Retinal pigment epithelial cell (primary cell): Measurements from ENCODE around the gene HYOU1.
"Not testable (repeated sequence)": the region's sequence is repeated elsewhere in the genome, so short reads cannot be mapped to it uniquely, and the experiment has no call there.

ENCODE experiments used
- DNase-seq: peaks from one replicate; pipeline ENCODE4 v3.0.0-alpha.2; 2010; ENCODE audit warnings: low read depth
- H3K4me3 ChIP-seq: 2 replicates; pipeline ENCODE4 v1.5.1; 2011; ENCODE audit warnings: mild to moderate bottlenecking, low read length, control low read depth, moderate library complexity
- CTCF ChIP-seq: conservative IDR thresholded peaks from 2 replicates; pipeline ENCODE4 v1.5.1; 2011; ENCODE audit warnings: low read depth, low read length, control low read depth, inconsistent platforms

HYOU1 gene

GRCh38 chr11:119024430-119025098 is 32.4 kb downstream of the HYOU1 start:
- TF ChIP-seq CTCF: no peak
- no peak overlapping the region for H3K4me3 ChIP-seq
- DNase-seq: no peak

DNA sequence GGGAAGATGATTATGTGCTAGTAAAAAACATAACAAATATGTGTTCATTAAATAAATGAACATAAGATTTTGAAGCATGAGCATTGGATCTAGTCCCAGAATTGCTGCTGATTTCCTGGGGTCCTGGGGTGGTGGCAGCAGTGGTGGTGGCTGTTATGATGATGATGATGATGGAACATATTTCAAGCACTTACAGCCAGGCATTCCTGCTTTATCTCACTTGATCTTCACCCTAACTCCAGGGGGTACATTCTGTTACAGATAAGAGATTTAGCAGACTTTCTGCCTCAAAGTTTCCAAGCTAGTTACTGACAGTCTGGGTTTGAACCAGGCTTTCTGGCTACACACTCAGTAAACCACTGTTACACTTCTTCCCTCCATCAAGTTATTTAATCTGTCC is 33.3 kb downstream of the HYOU1 start:
- DNase-seq: no peak
- H3K4me3 ChIP-seq: no peak overlapping the region
- TF ChIP-seq CTCF: no peak

GRCh38 chr11:119021631-119022030 is 35.4 kb downstream of the HYOU1 start:
- no peak overlapping the region for H3K4me3 ChIP-seq
- no peak for TF ChIP-seq CTCF
- no peak for DNase-seq

DNA sequence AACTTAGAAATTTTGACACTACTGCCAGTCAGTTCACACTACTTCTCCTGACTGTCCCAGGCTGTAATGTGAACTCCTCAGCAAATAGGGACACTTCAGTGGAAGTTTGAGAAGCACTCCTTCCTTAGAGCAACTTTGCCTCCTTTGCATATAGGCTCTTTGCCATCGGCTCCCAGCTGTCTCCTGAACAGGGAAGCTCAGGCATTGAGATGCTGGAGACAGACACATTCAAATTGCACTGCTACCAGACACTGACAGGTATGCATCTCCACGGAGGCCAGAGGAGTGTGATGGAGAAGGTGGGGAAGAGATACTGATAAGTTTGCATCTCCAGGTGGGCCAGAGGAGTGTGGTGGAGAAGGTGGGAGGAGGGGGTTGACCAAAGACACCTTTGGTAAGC is 37.0 kb downstream of the HYOU1 start:
- no peak for TF ChIP-seq CTCF
- H3K4me3 ChIP-seq: peak overlapping the region; percentile 97
- no peak for DNase-seq

- no peak for TF ChIP-seq CTCF
- H3K4me3 ChIP-seq: peak within 1 kb of the TSS; percentile 97
Measured at GRCh38 chr11:119018074-119018938, 38.7 kb downstream of the HYOU1 start, which contains the start of the genes RPS25 and TRAPPC4. Gene RPS25, minus strand, starts transcription at chr11:119018343. Its CDS starts 59 bp downstream, at chr11:119018284. Gene TRAPPC4, plus strand, starts transcription at chr11:119018766. Its CDS starts 30 bp downstream, at chr11:119018796.

GRCh38 chr11:119017377-119017776 is 39.6 kb downstream of the HYOU1 start:
- H3K4me3 ChIP-seq: peak overlapping the region; percentile 97
- not testable (repeated sequence) for DNase-seq

More at GRCh38 chr11:119018074-119018938, 38.7 kb downstream of the HYOU1 start, which contains the start of the genes RPS25 and TRAPPC4:
- peak; percentile 86 for DNase-seq

DNA sequence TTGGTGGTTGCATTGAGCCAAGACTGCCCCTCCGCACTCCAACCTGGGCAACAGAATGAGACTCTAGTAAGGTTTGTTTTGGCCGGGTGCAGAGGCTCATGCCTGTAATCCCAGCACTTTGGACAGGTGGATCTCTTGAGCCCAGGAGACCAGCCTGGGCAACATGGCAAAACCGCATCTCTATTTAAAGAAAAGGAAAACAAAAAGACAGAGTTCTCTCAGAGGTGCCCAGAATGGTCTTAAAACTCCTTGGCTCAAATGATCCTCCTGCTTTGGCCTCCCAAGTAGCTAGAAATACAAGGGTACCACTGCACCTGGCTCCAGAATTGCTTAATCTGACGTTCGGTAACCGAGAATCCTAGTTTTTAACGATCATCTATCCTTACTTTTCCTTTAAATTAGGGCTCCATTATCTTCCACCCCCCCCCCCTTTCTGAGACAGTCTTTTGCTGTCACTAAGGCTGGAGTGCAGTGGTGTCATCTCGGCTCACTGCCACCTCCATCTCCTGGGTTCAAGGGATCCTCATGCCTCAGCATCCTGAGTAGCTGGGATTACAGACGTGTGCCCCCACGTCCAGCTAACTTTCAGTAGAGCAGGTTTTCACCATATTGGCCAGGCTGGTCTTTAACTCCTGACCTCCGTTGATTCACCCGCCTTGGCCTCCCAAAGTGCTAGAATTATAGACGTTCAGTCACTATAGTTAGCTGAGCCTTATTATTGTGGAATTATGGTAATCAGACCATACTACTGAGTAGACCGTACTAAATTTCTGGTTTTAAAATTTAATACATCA is 40.6 kb downstream of the HYOU1 start:
- no peak for DNase-seq
- peak overlapping the region; percentile 97 for H3K4me3 ChIP-seq
- TF ChIP-seq CTCF: no peak
